HG02678 (cell line): ENCODE measurements around the gene IMPDH1.
"Not testable (repeated sequence)": the region's sequence is repeated elsewhere in the genome, so short reads cannot be mapped to it uniquely, and the experiment has no call there.

Experiments used
- ATAC-seq: cut with Tn5 transposase; IDR thresholded peaks from one replicate; pipeline ENCODE4 v1.9.1; 2021; ENCODE audit warnings: mild to moderate bottlenecking, moderate library complexity; ENCODE audit not compliant: unreplicated experiment

Gene IMPDH1

DNA sequence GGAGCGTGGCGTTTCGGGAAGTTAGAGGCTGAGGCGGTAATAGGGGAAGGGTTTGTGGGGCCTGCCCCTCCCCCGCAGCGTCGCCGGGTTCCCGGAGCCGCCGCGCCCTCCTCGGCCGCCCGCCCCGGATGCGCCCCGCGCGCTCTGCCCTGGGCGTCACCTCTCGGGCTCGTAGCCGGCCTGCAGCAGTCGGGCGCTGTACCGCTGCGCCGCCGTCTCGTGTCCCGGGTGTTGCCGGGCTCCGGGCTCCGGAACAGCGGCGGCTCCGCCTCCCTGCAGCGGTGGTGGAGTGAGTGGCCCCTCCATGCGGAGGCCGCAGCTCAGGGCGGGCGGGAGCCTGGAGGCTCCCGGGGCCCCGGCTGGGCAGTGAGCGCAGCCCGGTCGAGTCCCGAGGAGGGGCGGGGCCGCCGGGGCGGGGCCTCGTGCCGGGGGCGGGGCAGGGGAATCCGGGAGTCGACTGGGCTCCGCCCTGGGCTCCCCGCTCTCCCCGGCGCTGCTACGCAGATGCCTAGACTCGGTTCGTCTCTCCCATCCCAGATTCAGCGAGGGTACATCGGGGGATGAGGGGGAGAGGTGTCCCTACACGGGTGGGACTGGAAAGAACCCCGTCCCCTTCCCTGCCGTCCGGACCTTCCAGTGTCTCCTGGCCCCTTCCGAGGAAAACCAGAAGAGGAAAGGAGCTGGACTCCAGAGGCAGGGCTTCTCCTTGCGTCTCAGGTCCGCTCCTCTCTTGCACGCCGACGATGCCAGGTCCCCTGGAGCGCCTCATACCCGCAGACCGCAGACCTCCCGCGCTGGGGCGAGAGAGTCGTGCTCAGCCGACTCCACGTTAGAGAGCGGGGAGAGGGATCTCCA, at the start of gene IMPDH1:
Gene IMPDH1 (minus strand): TSS at position 387 of the 855 bp plus-strand sequence. CDS start 81 bp downstream, at position 306.
- ATAC-seq, result peak; percentile 82

DNA sequence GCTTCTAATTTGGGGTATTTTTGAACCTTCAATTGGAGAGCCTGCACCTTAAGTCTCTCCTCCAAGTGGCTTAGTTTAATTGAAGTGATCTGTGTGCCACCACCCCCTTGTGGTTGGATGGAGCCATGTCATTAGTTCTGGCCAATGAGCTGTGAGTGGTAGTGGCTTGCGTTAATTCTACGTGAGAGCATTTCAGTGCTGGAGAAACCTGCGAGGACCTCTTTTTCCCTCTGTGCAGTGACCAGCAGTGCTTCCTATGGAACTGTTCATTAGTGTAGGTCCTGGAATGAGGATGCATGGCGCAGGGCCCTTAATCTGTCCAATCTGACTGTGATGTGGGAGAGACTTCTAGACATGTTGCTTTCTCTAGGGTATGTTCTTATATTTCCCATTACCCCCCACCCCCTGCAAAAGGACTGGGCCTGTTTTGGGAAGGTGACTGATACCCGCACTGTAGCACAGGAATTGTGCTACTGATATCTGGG, 49.7 kb upstream of the IMPDH1 start:
- ATAC-seq, result peak; percentile 51

DNA sequence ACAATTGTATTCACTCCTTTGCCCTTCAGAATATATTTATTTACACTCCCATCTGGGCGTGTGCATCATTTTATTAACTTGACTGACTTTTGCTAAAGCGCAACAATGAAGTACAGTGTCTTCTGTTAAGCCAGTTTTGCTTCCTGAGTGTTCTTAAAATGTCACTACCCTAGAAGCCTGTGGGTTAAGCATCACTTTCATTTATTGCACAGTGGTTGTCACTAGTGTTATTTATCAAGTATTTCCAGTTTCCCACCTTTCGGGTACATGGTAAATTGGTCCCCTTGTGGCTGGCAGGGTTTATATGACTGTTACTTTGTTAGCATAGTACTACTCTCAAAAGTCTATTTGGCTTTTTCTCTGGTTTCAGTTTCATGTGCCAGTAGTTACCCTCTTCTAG, 49.2 kb upstream of the IMPDH1 start:
- ATAC-seq, result peak; percentile 27

DNA sequence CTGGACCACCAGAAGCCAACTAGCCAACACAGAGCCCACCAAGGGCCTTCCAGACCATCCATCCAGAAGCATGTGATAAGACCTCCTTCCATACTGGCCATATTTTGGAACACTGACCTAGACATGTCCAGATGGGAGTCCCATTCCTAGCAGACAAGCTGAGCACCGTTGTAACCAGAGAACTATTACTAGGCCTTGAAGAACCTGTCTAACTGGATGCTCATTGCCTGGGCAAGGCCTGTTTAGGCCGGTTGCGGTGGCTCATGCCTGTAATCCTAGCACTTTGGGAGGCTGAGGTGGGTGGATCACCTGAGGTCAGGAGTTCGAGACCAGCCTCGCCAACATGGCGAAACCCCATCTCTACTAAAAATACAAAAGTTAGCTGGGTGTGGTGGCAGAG, 47.6 kb upstream of the IMPDH1 start:
- ATAC-seq, result not testable (repeated sequence)

DNA sequence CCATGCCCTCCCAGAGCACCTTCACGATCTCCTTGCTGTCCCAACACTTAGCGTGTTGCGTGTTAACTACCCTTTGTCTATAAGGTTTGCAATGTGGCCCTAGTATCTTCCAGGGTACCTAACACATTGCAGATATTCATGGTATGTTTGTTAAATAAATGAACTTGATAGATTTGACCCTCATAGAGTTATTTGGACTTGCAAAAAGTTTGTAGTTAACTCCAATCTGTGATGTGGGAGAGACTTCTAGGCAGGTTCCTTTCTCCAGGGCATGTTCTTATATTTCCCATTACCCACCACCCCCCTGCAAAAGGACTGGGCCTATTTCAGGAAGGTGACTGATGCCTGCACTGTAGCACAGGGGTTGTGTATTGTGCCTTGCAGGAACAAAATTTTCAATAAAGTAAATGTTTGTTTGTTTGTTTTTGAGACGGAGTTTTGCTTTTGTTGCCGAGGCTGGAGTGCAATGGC, 46.5 kb upstream of the IMPDH1 start:
- ATAC-seq, result no peak

DNA sequence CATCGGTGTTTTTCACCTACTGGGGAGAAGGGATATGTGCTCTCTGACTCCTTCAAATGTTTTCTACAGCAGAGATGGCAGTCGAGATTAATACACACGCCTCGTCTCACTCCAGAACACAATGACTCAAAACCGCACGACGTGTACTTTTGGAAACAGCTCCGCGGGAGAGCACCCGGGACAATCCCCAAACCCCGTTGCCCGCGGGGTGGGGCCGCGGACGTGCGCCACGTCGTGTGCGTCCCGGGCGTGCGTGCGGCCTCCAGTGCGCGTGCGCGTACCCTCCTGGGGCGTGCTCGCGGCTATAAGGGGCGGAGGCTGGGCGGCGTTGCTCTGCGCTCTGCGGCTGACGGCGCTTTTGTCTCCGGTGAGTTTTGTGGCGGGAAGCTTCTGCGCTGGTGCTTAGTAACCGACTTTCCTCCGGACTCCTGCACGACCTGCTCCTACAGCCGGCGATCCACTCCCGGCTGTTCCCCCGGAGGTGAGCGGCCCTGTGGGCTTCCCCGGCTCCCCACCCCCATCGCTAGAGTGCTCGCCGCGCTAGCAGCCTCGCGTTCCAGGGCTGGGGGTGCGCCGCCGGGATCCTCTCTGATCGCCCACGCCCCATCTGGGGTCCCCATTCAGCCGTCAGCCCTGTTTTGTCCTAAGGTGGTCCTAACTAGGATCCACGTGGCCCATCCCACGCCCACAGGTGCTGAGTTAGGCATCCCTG, 45.9 kb upstream of the IMPDH1 start, which contains the start of gene HILPDA:
Gene HILPDA (plus strand): TSS at position 336 of the 712 bp plus-strand sequence. CDS start 1,391 bp downstream, outside the sequence.
- peak; percentile 86 for ATAC-seq

DNA sequence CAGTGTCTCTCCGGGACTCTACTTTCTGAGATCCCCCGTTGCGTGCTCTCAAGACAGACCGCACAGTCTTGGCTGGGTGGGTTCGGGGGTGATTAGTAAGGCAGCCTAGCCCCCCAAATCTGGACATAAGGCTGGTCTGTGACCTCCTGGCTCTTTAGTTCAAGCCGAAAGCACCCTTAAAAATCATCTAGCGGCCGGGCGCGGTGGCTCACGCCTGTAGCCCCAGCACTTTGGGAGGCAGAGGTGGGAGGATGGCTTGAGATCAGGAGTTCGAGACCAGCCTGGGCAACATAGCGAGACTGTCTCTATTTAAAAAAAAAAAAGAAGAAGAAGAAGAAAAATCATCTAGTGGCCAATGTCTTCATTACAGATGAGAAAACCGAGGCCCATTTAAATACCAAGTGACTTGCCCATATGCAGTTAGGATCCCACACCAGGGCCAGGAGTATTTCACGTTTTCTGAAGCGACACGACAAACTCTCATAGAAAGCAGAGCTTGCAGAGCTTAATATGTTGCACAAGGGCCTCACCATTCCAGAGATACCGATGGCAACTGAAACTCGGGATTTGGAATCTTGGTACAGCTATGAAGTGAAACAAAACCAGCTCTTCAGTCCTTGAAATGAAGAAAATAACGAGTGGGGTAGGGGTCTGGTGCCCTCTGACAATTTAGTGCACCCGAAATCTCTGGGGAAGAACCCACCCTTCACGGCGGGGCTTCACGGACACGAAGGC, 45.2 kb upstream of the IMPDH1 start:
- ATAC-seq, result no peak

DNA sequence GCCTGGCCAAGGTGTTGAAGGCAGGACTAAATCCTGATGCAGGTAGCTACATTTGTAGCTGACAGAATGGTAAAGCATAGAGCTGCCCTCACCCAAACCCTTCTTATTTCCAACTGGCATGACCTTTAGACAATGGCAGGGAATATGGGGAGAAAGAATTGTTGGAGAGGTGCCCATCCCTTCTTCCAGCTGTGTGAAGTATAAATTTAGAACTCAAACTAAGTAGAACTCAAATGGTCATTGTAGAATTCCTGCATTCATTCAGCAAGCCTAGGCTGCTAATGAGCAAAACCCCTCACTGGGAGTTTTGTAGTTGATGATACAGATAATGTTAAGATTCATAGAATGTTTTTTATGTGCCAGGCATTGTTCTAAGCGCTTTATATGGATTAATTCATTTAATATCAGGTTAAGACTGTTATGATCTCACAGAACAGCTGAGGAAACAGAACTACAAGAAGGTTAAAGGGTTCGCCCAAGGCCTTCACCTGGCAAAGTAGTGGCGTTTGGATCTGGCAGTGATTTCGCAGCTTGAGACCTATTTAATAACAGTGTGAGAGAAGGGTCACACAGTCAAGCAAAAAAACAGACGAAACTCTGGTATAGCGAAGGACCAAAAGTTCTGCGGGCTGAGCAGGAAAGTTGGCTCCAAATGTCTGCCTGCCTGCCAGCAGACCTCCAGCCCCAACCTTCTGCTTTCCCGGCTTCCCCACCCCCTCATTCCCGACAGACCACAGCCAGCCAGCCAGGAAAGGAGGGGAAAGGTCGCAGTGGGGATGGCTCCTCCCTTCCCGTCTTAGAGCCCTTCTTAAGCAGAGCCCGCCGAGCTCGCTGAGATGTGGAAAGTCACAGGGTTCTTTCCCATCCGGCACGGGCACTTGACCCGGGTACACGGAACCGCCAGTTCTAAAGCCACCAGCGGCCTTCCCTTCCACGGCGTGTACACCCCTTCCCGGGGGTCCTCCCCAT, 44.3 kb upstream of the IMPDH1 start:
- ATAC-seq, result no peak

DNA sequence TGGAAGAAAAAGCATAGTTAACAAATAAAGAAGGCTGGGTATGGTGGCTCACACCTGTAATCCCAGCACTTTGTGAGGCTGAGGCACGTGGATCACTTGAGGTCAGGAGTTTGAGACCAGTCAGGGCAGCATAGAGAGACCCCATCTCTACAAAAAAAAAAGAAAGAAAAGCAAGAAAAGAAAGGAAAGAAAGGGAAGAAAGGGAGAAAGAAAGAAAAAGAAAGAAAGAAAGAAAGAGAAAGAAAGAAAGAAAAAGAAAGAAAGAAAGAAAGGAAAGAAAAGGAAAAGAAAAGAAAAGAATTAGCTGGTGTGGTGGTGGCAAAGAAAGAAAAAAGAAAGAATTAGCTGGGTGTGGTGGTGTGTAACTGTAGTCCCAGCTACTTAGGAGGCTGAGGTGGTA, 42.8 kb upstream of the IMPDH1 start:
- no peak for ATAC-seq

DNA sequence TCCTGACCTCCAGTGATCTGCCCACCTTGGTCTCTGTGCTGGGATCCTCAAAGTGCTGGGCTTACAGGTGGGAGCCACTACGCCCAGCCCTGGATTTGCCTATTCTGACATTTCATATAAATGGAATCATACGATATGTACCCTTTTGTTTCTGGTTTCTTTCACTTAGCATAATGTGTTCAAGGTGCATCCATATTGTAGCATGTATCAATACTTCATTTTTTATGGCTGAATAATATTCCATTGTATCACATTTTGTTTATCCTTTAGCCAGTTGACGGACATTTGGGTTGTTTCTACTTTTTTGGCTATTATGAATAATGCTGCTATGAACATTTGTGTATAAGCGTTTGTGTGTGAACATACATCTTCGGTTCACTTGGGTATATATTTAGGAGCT, 41.1 kb upstream of the IMPDH1 start:
- ATAC-seq, result no peak

DNA sequence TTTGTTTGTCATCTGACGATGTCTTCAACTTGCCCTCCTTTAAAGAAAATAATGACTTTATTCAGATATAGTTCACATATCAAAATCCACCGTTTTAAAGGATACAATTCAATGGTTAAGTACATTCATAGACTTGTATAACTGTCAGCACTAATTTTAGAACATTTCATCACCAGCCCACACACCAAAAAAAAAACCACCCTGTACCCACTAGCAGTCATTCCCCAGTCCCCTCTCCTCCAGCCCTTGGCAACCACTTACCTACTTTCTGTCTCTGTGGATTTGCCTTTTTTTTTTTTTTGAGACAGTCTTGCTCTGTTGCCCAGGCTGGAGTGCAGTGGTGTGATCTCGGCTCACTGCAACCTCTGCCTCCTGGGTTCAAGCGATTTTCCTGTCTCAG, 40.6 kb upstream of the IMPDH1 start:
- no peak for ATAC-seq

DNA sequence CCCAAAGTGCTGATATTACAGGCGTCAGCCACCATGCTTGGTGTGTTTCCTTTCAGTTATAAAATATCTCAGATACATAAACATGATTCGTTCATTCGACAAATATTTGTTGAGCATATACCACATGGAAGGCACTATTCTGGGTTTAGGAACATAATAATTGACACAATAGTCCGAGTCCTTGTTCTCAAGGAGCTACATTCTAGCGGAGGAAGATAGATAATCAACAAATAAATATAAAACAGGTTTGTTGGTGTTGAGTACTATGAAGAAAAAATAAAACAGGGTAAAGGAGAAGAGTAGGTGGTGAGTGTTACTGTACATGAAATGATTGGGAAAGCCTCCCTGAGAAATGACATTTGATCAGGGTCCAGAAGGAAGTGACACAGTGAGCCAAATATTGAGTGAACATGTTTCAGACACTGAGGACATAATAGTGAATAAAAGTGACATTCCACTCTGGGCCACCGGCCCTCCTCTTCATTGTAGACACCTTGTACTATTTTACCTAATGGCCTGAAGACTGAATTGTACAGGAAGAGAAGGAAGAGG, 39.0 kb upstream of the IMPDH1 start:
- ATAC-seq, result no peak

DNA sequence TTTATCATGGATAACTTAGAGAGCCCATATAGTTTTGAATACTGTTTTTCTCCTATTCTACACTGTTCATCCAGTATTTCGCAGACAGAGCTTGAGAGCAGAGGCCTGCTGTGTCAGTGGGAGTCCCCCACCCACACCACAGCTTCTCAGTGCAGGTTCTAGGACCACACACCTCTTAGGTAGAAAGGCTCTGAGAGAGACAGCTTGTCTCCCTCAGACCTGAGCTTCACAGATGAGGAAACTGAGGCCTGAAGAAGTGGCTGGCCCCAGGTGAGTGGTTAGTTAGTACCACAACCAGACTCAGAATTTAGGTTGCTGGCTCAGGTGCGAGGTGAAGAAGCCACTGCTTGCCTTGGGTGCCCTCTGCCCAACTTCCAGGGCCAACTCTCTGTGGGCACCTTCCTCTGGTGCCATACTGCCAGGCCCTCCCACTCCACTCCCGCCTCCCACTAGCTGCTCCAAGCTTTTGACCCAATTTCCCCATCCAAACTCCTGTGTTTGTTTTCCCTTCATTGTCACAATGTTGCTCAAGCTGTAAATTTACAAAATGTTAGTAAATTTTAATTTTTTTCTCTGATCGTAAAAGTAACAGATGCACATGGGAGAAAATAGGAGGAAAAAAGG, 38.3 kb upstream of the IMPDH1 start:
- no peak for ATAC-seq

DNA sequence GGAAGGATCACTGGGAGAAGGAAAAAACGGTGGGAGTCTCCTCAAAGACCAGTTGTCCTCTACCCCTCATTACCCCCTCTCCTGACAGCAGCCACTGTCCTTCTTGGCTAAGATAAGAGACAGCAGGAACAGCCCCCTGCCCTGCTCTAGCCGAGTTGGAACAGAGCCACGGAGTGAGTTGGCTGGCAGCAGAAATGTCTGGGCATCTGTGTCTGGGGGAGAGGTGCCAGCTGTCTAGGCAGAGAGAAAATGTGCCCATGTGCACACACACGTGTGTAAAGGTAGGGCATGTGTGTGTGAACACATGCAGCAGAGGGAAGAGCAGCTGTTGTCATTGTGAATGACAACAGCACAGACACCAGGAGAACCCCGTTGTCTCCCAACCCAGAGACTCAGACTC, 36.5 kb upstream of the IMPDH1 start:
- ATAC-seq, result no peak

DNA sequence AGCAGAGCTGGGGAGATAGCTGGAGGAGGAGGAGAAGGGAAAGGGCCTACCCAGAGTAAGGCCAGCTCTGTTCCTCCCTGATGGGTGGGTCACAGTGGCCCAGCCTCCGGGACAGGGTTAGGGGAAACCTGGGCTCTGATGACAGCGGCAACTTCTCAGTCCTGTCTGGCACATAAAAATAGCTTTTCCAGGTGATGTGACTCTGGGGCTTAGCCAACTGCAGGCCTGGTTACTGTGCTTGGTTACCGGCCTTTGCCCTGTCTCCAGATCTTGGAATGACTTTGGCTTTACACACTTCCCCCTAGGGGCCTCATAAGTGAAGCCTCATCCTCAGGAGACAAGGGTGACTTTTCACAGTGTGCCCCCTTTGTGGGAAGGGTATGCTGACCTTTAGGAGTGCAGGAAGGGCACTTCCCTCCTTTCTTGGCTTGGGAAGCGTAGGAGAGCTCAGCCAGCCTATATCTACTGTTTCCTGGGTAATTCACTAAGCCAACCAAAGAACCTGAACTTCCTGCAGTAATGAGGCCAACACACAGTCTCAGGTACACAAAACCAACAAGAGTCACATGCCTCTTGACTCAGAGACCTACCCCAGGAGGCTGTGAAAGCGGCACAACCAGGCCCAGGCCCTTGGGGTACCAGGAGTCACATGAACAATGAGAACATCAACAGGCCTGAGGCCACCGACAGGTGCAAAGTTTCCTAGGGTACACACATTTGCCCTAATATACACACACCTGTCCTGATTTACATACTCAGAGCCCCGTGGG, 34.2 kb upstream of the IMPDH1 start:
- no peak for ATAC-seq

DNA sequence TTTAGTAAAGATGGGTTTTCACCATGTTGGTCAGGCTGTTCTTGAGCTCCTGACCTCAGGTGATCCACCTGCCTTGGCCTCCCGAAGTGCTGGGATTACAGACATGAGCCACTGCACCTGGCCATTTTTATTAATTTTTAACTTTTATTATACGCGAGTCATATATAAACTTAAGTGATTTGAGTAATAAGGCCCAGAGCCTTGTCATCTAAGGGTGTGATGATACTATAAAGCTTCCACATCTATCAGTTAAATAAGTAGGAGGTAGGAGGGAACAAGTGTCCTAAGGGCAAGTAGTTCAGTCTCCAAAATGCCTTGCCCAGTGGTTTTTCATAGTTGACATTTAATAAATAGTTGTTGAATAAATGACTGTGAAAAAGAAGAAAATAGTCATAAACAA, 32.6 kb upstream of the IMPDH1 start:
- no peak for ATAC-seq

DNA sequence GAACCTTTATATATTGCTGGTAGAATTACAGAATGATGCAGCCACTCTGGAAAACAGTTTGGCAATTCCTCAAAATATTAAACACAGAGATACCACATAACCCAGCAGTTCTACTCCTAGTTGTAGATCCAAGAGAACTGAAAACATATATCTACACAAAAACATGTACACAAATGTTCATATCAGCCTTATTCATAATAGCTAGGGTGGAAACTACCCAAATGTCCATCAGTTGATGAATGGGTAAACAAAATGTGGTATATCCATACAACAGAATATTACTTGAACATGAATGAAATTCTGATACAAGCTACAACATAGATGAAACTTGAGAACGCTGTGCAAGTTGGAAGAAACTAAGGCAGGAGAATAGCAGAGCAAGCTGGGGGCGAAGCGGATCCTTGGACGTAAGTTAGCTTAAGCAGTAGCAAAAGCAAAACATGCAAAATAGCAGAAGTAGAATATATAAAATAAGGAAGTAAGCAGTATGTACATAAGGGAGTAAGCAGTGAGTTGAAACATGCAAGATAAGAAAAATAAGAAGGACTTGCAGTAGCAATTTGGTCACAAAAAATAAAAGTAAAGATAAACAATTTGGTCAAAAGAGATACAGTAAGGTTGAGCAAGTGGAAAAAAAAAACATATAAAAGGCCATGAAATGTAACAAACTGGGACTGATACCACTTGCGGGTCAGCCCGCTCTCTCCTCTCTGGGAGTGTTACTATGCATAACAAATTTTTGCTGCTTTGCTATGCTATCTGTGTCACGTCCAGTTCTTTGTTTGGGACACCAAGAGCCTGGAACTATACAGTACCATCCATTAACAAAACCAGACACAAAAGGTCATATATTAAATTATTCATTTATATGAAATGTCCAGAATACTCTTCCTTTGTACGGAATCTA, 27.9 kb upstream of the IMPDH1 start:
- ATAC-seq, result no peak

DNA sequence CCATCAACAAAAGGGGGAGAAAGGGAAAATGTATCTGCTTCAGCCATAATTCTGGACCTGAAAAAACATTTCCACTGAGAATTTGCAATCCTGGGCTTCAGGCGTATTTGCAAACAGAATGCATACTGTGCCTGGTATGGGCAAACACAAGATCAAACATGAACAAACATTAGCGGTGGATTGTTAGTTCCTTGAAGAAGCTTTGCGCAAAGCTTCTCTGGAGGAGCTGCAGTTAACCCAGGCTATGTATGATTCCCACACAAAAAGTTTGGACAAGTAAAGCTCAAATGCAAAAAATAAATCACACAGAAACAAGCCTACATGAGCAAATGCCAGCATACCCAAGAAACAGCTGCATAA, 25.5 kb upstream of the IMPDH1 start:
- no peak for ATAC-seq
